SHP77 treated with DMSO at 0.1 percent for 48 hours (cell line): ENCODE data around the gene TSPAN7.

Source experiments
- DNase-seq: peaks from one replicate; lab custom pipeline; 2025; lab: John Stamatoyannopoulos, UW

TSPAN7 gene

GRCh38 chrX:38561126-38561868 lies at the start of gene TSPAN7:
Gene TSPAN7 (plus strand): TSS chrX:38561542. CDS start chrX:38561547, 5 bp downstream.
- DNase-seq = peak; percentile 28

- peak; percentile 0 for DNase-seq
Observed at GRCh38 chrX:38513112-38513742, 48.1 kb upstream of the TSPAN7 start.

- no peak for DNase-seq
Observed at GRCh38 chrX:38514016-38514854, 47.1 kb upstream of the TSPAN7 start.

GRCh38 chrX:38515291-38515690 lies 46.1 kb upstream of the TSPAN7 start:
- DNase-seq = no peak

- no peak for DNase-seq
Observed at GRCh38 chrX:38516196-38516774, 45.1 kb upstream of the TSPAN7 start.

- no peak for DNase-seq
Observed at GRCh38 chrX:38519651-38520050, 41.7 kb upstream of the TSPAN7 start.

GRCh38 chrX:38538134-38538533 lies 23.2 kb upstream of the TSPAN7 start:
- no peak for DNase-seq

- DNase-seq = no peak
Observed at GRCh38 chrX:38539748-38540147, 21.6 kb upstream of the TSPAN7 start.

- no peak for DNase-seq
Observed at GRCh38 chrX:38548508-38548907, 12.8 kb upstream of the TSPAN7 start.

- no peak for DNase-seq
Observed at GRCh38 chrX:38552721-38553120, 8.6 kb upstream of the TSPAN7 start.

- DNase-seq = no peak
Observed at GRCh38 chrX:38558686-38559085, 2.7 kb upstream of the TSPAN7 start.

- no peak for DNase-seq
Observed at GRCh38 chrX:38560776-38561125, 591 bp upstream of the TSPAN7 start.

- DNase-seq = no peak
Observed at GRCh38 chrX:38561951-38562719, 793 bp downstream of the TSPAN7 start.

- no peak for DNase-seq
Observed at GRCh38 chrX:38563030-38563429, 1.7 kb downstream of the TSPAN7 start.

GRCh38 chrX:38570396-38570795 lies 9.1 kb downstream of the TSPAN7 start:
- DNase-seq = no peak

GRCh38 chrX:38571058-38571457 lies 9.7 kb downstream of the TSPAN7 start:
- no peak for DNase-seq

- no peak for DNase-seq
Observed at GRCh38 chrX:38574858-38575257, 13.5 kb downstream of the TSPAN7 start.

- DNase-seq = no peak
Observed at GRCh38 chrX:38575888-38576287, 14.5 kb downstream of the TSPAN7 start.

GRCh38 chrX:38577738-38578137 lies 16.4 kb downstream of the TSPAN7 start:
- no peak for DNase-seq

- DNase-seq = no peak
Observed at GRCh38 chrX:38578167-38578566, 16.8 kb downstream of the TSPAN7 start.

GRCh38 chrX:38583181-38583580 lies 21.8 kb downstream of the TSPAN7 start:
- DNase-seq = no peak

- DNase-seq = no peak
Observed at GRCh38 chrX:38594434-38594833, 33.1 kb downstream of the TSPAN7 start.
